Prostate gland (tissue), 2 donors: ENCODE data around the gene B4GALT5. TPM values are rescaled to one million over a fixed set of nuclear protein-coding genes. Genes with fewer than 3 reads are reported as not detected.

Experiments
- DNase-seq: peaks from one replicate; pipeline ENCODE4 v3.0.0-alpha.2; 2019; ENCODE audit warnings: low spot score
- H3K27ac ChIP-seq, 2 donors: fragments of 200-600 bp; sonication (generic); 2 replicates each; pipeline ENCODE4 v1.5.1; 2017 to 2019
- H3K27me3 ChIP-seq: fragments of 200-600 bp; sonication (generic); replicated peaks from 2 replicates; pipeline ENCODE4 v1.5.1; 2019; ENCODE audit not compliant: insufficient read depth
- H3K36me3 ChIP-seq, 2 donors: fragments of 200-600 bp; sonication (generic); 1 replicate in 1 of 2; 2 replicates in 1 of 2; pipeline versions ENCODE4 v1.5.1 to v1.8.1; 2017 to 2019
- H3K4me1 ChIP-seq: fragments of 200-600 bp; sonication (generic); replicated peaks from 2 replicates; pipeline ENCODE4 v1.5.1; 2019
- H3K4me3 ChIP-seq, 2 donors: fragments of 200-600 bp; sonication (generic); 2 replicates each; pipeline ENCODE4 v1.5.1; 2017 to 2019
- H3K9me3 ChIP-seq: fragments of 200-600 bp; sonication (generic); 2 replicates; pipeline ENCODE4 v1.5.1; 2017
- CTCF ChIP-seq, 4 experiments: fragments of 200-600 bp in 2 of 4; fragments of 450-650 bp in 2 of 4; sonication (generic) in 2 of 4; IDR thresholded peaks; 1 replicate in 3 of 4; 2 replicates in 1 of 4; pipeline ENCODE4 v1.5.1; 2016 to 2019; ENCODE audit warnings: antibody characterized with exemption in 4 of 4, mild to moderate bottlenecking in 2 of 4, moderate library complexity in 2 of 4
- POLR2A ChIP-seq: fragments of 450-650 bp; IDR thresholded peaks from one replicate; pipeline ENCODE4 v1.6.1; 2016; ENCODE audit warnings: antibody characterized with exemption, mild to moderate bottlenecking
- POLR2AphosphoS5 ChIP-seq: sonication (generic); formaldehyde crosslinking; IDR thresholded peaks from one replicate; pipeline ENCODE4 v1.6.1; 2017; ENCODE audit warnings: antibody characterized with exemption
- WGBS: methylation state at CpG from one replicate; pipeline ENCODE4 v1.1.5; 2018; 5-methylcytosine and 5-hydroxymethylcytosine counted together
- intact Hi-C: fragments of 100-400 bp; cut with DNase I; formaldehyde crosslinking; loops from one replicate; pipeline ENCODE4 v1.14.2; 2022
- total RNA-seq, 2 donors: library from RNA; depleted of rRNA; stranded (reverse); fragments of >200 nt; gene quantifications; one replicate each; pipeline ENCODE4 v1.1.0, GENCODE V29; 2016

B4GALT5 gene
- total RNA-seq, 2 donors from 2014 or later: 17.8 to 53.7 TPM

GRCh38 chr20:49681850-49682216 is 31.8 kb downstream of the B4GALT5 start:
- no peaks in the 10 kb centered on the region for H3K27me3 ChIP-seq
- no peak overlapping the region for H3K27ac ChIP-seq
- intact Hi-C loops: no loop called here
- H3K36me3 ChIP-seq: no peaks in the 10 kb centered on the region
- 95% methylated on average over 3 of the region's 3 CpGs for WGBS
- TF ChIP-seq POLR2A: no peak
- H3K9me3 ChIP-seq: no peaks in the 10 kb centered on the region
- no peak for DNase-seq
- no peak overlapping the region for H3K4me3 ChIP-seq
- no peaks in the 10 kb centered on the region for H3K4me1 ChIP-seq

GRCh38 chr20:49680484-49680883 is 33.2 kb downstream of the B4GALT5 start:
- H3K27me3 ChIP-seq: no peaks in the 10 kb centered on the region
- intact Hi-C loops: no loop called here
- no peak for TF ChIP-seq POLR2A
- no peak for TF ChIP-seq CTCF (IDR thresholded peaks at IDR 0.05)
- no peak for TF ChIP-seq POLR2AphosphoS5
- H3K4me3 ChIP-seq: no peak overlapping the region
- H3K4me1 ChIP-seq: no peaks in the 10 kb centered on the region
- WGBS: 61% methylated on average over 6 of the region's 6 CpGs
- no peak for DNase-seq
- H3K9me3 ChIP-seq: no peaks in the 10 kb centered on the region
- no peaks in the 10 kb centered on the region for H3K36me3 ChIP-seq
- no peak overlapping the region for H3K27ac ChIP-seq

- Histone ChIP-seq H3K27ac (no peak overlapping the region), H3K9me3 (no peaks in the 10 kb centered on the region), H3K36me3 (no peaks in the 10 kb centered on the region), H3K4me1 (no peaks in the 10 kb centered on the region), H3K27me3 (no peaks in the 10 kb centered on the region), H3K4me3 (no peak overlapping the region)
- intact Hi-C loops: no loop called here
- TF ChIP-seq POLR2AphosphoS5: no peak
- no peak for TF ChIP-seq CTCF (IDR thresholded peaks at IDR 0.05)
- WGBS: 94% methylated on average over 1 of the region's 1 CpG
- no peak for DNase-seq
Measured at GRCh38 chr20:49679634-49680033, 34.0 kb downstream of the B4GALT5 start.

- Histone ChIP-seq H3K27me3 (no peaks in the 10 kb centered on the region), H3K9me3 (no peaks in the 10 kb centered on the region), H3K4me3 (no peak overlapping the region), H3K27ac (no peak overlapping the region), H3K36me3 (no peaks in the 10 kb centered on the region), H3K4me1 (no peaks in the 10 kb centered on the region)
- intact Hi-C loops: no loop called here
- 77% methylated on average over 11 of the region's 11 CpGs for WGBS
- no peak for DNase-seq
- TF ChIP-seq POLR2AphosphoS5: no peak
- TF ChIP-seq POLR2A: no peak
- no peak for TF ChIP-seq CTCF (IDR thresholded peaks at IDR 0.05)
Measured at GRCh38 chr20:49677777-49678758, 35.6 kb downstream of the B4GALT5 start.

GRCh38 chr20:49676581-49677291 is 36.9 kb downstream of the B4GALT5 start:
- DNase-seq: no peak
- no peak for TF ChIP-seq CTCF (IDR thresholded peaks at IDR 0.05)
- TF ChIP-seq POLR2A: no peak
- no peak for TF ChIP-seq POLR2AphosphoS5
- Histone ChIP-seq H3K36me3 (no peaks in the 10 kb centered on the region), H3K4me1 (no peaks in the 10 kb centered on the region), H3K27ac (no peak overlapping the region), H3K27me3 (no peaks in the 10 kb centered on the region), H3K9me3 (no peaks in the 10 kb centered on the region), H3K4me3 (no peak overlapping the region)
- WGBS: 79% methylated on average over 6 of the region's 6 CpGs
- intact Hi-C loops: no loop called here
